ENCODE data around the gene NCOA1. TPM values are rescaled to one million over a fixed set of nuclear protein-coding genes. Genes with fewer than 3 reads are reported as not detected.

The NCOA1 gene
- polyA plus RNA-seq, 1 donor (not counting 4 experiments of a cell fraction or from before 2014, with no cell fraction given): 5.0 TPM

DNA sequence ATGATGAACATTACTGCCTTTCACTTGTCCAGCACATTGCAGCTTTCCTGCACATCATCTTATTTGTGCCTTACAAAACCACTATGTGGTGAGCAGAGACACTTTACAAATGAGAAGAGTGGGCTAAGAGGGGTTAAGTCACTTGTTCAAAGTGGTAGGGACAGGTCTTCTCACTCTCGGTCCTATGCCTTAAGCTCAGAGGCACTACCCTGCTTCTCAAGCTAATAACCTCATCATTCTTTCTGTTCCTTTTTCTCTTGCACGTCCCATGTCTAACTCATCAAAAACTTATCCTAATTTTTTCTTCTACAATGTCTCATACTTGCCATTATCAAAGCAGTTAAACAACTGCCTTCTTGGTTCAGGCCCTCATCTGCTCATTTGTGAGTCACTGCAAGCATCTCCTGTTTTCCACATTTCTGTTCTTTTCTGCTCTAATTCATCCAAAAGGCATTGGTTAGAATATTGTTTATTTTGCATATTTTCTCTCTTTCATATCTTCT is 21.9 kb upstream of the NCOA1 start:
- FAIRE-seq: no peak
- H4K20me1 ChIP-seq (ENCODE audit: control insufficient read depth, extremely low read depth, insufficient read depth, low read length): no peaks in the 10 kb centered on the region
- H3K27me3 ChIP-seq (ENCODE audit: control insufficient read depth, extremely low read depth, insufficient read depth, low read length): peaks cover 7% of the 10 kb centered on the region
- dilution Hi-C loops (cut with MboI; ENCODE audit: extremely low pct_ligation_motif_present, low sequenced_read_pairs): no loop called here
- H3K79me2 ChIP-seq (ENCODE audit: control insufficient read depth, insufficient read depth, low read length): no peaks in the 10 kb centered on the region
- H3K9me3 ChIP-seq (ENCODE audit: control insufficient read depth, low read depth, low read length): no peaks in the 10 kb centered on the region
- no peak overlapping the region for H3K4me3 ChIP-seq (ENCODE audit: control insufficient read depth in 2 of 3, extremely low read depth in 1 of 3, insufficient read depth in 2 of 3, low read depth in 1 of 3, low read length in 3 of 3)
- no peaks in the 10 kb centered on the region for H3K4me1 ChIP-seq (ENCODE audit: control insufficient read depth, extremely low read depth, insufficient read depth, low read length)
- no peak overlapping the region for H2AFZ ChIP-seq (ENCODE audit: control insufficient read depth, low read length)
- DNase-seq (ENCODE audit: low read depth, low spot score): no peak
- no peaks in the 10 kb centered on the region for H3K36me3 ChIP-seq (ENCODE audit: control insufficient read depth in 2 of 2, extremely low read depth in 1 of 2, insufficient read depth in 2 of 2, low read length in 2 of 2)
- H3K9ac ChIP-seq (ENCODE audit: control insufficient read depth, extremely low read depth, insufficient read depth, low read length): no peak overlapping the region
- H3K4me2 ChIP-seq (ENCODE audit: control insufficient read depth, extremely low read depth, insufficient read depth, low read depth, low read length): no peak overlapping the region
- TF ChIP-seq, protein P1, sequence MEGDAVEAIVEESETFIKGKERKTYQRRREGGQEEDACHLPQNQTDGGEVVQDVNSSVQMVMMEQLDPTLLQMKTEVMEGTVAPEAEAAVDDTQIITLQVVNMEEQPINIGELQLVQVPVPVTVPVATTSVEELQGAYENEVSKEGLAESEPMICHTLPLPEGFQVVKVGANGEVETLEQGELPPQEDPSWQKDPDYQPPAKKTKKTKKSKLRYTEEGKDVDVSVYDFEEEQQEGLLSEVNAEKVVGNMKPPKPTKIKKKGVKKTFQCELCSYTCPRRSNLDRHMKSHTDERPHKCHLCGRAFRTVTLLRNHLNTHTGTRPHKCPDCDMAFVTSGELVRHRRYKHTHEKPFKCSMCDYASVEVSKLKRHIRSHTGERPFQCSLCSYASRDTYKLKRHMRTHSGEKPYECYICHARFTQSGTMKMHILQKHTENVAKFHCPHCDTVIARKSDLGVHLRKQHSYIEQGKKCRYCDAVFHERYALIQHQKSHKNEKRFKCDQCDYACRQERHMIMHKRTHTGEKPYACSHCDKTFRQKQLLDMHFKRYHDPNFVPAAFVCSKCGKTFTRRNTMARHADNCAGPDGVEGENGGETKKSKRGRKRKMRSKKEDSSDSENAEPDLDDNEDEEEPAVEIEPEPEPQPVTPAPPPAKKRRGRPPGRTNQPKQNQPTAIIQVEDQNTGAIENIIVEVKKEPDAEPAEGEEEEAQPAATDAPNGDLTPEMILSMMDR (optimal IDR thresholded peaks at IDR 0.05 in 1 of 3, IDR thresholded peaks at IDR 0.05 in 1 of 3, conservative IDR thresholded peaks at IDR 0.05 in 1 of 3; ENCODE audit: extremely low read depth in 1 of 3, insufficient read depth in 2 of 3, low read length in 3 of 3): no peak
- TF ChIP-seq EZH2 (IDR thresholded peaks at IDR 0.05; ENCODE audit: low read length): no peak
- no peak overlapping the region for H3K27ac ChIP-seq (ENCODE audit: control insufficient read depth, insufficient read depth, low read length)
- no peaks in the 10 kb centered on the region for H3K9me1 ChIP-seq (ENCODE audit: control insufficient read depth, extremely low read depth, insufficient read depth, low read length)

DNA sequence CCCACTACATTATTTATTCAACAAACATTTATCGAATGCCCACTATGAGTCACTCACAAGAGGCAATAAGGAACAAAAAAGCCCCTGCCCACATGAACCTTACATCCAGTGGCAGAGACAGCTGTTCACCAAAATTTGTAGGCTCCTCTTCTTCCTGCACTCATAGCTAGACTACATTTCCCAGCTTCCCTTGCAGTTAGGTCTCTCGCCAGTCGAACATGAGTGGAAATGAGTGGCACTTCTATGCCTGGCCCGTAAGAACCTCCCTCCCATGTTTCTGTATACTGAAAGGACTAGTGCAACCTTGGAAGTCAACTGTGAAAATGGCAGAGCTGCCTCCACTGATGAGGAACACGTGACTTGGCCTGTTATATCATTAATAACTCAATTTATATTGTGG is 19.4 kb upstream of the NCOA1 start:
- no peak overlapping the region for H3K4me2 ChIP-seq (ENCODE audit: control insufficient read depth, extremely low read depth, insufficient read depth, low read depth, low read length)
- no peak overlapping the region for H3K4me3 ChIP-seq (ENCODE audit: control insufficient read depth in 2 of 3, extremely low read depth in 1 of 3, insufficient read depth in 2 of 3, low read depth in 1 of 3, low read length in 3 of 3)
- no peaks in the 10 kb centered on the region for H3K9me3 ChIP-seq (ENCODE audit: control insufficient read depth, low read depth, low read length)
- H4K20me1 ChIP-seq (ENCODE audit: control insufficient read depth, extremely low read depth, insufficient read depth, low read length): no peaks in the 10 kb centered on the region
- H3K27ac ChIP-seq (ENCODE audit: control insufficient read depth, insufficient read depth, low read length): no peak overlapping the region
- H2AFZ ChIP-seq (ENCODE audit: control insufficient read depth, low read length): no peak overlapping the region
- no peak overlapping the region for H3K9ac ChIP-seq (ENCODE audit: control insufficient read depth, extremely low read depth, insufficient read depth, low read length)
- H3K4me1 ChIP-seq (ENCODE audit: control insufficient read depth, extremely low read depth, insufficient read depth, low read length): no peaks in the 10 kb centered on the region
- FAIRE-seq: no peak
- H3K36me3 ChIP-seq (ENCODE audit: control insufficient read depth in 2 of 2, extremely low read depth in 1 of 2, insufficient read depth in 2 of 2, low read length in 2 of 2): no peaks in the 10 kb centered on the region
- dilution Hi-C loops (cut with MboI; ENCODE audit: extremely low pct_ligation_motif_present, low sequenced_read_pairs): no loop called here
- H3K79me2 ChIP-seq (ENCODE audit: control insufficient read depth, insufficient read depth, low read length): no peaks in the 10 kb centered on the region
- TF ChIP-seq, protein P1 (optimal IDR thresholded peaks at IDR 0.05 in 1 of 3, IDR thresholded peaks at IDR 0.05 in 1 of 3, conservative IDR thresholded peaks at IDR 0.05 in 1 of 3; ENCODE audit: extremely low read depth in 1 of 3, insufficient read depth in 2 of 3, low read length in 3 of 3): no peak
- no peak for TF ChIP-seq EZH2 (IDR thresholded peaks at IDR 0.05; ENCODE audit: low read length)
- peaks cover 7% of the 10 kb centered on the region for H3K27me3 ChIP-seq (ENCODE audit: control insufficient read depth, extremely low read depth, insufficient read depth, low read length)
- DNase-seq (ENCODE audit: low read depth, low spot score): no peak
- H3K9me1 ChIP-seq (ENCODE audit: control insufficient read depth, extremely low read depth, insufficient read depth, low read length): no peaks in the 10 kb centered on the region

All from keratinocyte (primary cell).